HG03575 (cell line): Measurements from ENCODE around the gene PKD1.

Source experiments
- ATAC-seq: cut with Tn5 transposase; IDR thresholded peaks from one replicate; pipeline ENCODE4 v1.9.1; 2021; ENCODE audit not compliant: unreplicated experiment, insufficient number of reproducible peaks, low FRiP score; ENCODE audit errors: extremely low read depth

The PKD1 gene

GRCh38 chr16:2095315-2095853 is 40.3 kb downstream of the PKD1 start:
- ATAC-seq = no peak

GRCh38 chr16:2093793-2094192 is 41.9 kb downstream of the PKD1 start:
- no peak for ATAC-seq

GRCh38 chr16:2092866-2093265 is 42.8 kb downstream of the PKD1 start:
- no peak for ATAC-seq

- no peak for ATAC-seq
These were observed 43.5 kb downstream of the PKD1 start for GRCh38 chr16:2092256-2092620.

GRCh38 chr16:2091547-2092255 is 44.0 kb downstream of the PKD1 start:
- ATAC-seq = no peak

- ATAC-seq = no peak
These were observed 44.7 kb downstream of the PKD1 start for GRCh38 chr16:2090777-2091546.

GRCh38 chr16:2090481-2090776 is 45.3 kb downstream of the PKD1 start:
- no peak for ATAC-seq

GRCh38 chr16:2089706-2090480 is 45.8 kb downstream of the PKD1 start:
- ATAC-seq = no peak

- no peak for ATAC-seq
These were observed 46.8 kb downstream of the PKD1 start for GRCh38 chr16:2088759-2089358.

GRCh38 chr16:2087748-2088631 is 47.7 kb downstream of the PKD1 start:
- ATAC-seq = no peak

- no peak for ATAC-seq
These were observed 48.6 kb downstream of the PKD1 start for GRCh38 chr16:2086812-2087747.

- no peak for ATAC-seq
These were observed 49.5 kb downstream of the PKD1 start for GRCh38 chr16:2086106-2086742.

- no peak for ATAC-seq
These were observed 50.0 kb downstream of the PKD1 start for GRCh38 chr16:2085669-2086068.

- no peak for ATAC-seq
These were observed 50.6 kb downstream of the PKD1 start for GRCh38 chr16:2084895-2085625.

- ATAC-seq = no peak
These were observed 51.6 kb downstream of the PKD1 start for GRCh38 chr16:2083876-2084780.

- ATAC-seq = no peak
These were observed 52.3 kb downstream of the PKD1 start for GRCh38 chr16:2083409-2083808.
